B cell (primary cell): Measurements from ENCODE around the gene RNF126.
"Not testable (repeated sequence)": the region's sequence is repeated elsewhere in the genome, so short reads cannot be mapped to it uniquely, and the experiment has no call there.

ENCODE experiments used
- EZH2 ChIP-seq: IDR thresholded peaks from 2 replicates; pipeline ENCODE4 v1.6.1; 2012; ENCODE audit warnings: borderline replicate concordance, low read depth, mild to moderate bottlenecking, moderate library complexity, low read length; ENCODE audit not compliant: insufficient read depth, poor library complexity, severe bottlenecking
- TF ChIP-seq, protein P1 (sequence below): fragments of 200-600 bp; IDR thresholded peaks from one replicate; pipeline ENCODE4 v1.8.0; 2022; ENCODE audit warnings: antibody characterized with exemption, mild to moderate bottlenecking

DNA sequence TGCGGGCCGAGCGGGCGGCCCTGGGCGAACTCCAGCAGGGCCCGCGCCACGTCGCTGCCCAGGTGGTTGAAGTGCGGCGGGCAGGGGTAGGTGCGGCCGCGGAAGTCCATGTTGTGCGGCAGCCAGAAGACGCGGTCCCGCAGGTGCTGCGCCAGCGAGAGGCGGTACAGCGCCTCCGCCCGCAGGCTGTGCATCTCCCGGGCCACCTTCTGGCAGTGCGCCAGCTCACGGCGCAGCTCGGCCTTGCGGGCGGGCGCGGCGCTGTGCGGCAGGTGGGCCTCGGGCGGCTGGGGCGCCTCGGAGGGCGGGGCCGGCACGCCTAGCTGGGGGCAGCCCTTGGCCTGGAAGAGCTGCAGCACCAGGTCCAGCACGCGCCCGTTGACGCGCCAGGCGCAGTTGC, 41.8 kb downstream of the RNF126 start:
- TF ChIP-seq, protein P1, sequence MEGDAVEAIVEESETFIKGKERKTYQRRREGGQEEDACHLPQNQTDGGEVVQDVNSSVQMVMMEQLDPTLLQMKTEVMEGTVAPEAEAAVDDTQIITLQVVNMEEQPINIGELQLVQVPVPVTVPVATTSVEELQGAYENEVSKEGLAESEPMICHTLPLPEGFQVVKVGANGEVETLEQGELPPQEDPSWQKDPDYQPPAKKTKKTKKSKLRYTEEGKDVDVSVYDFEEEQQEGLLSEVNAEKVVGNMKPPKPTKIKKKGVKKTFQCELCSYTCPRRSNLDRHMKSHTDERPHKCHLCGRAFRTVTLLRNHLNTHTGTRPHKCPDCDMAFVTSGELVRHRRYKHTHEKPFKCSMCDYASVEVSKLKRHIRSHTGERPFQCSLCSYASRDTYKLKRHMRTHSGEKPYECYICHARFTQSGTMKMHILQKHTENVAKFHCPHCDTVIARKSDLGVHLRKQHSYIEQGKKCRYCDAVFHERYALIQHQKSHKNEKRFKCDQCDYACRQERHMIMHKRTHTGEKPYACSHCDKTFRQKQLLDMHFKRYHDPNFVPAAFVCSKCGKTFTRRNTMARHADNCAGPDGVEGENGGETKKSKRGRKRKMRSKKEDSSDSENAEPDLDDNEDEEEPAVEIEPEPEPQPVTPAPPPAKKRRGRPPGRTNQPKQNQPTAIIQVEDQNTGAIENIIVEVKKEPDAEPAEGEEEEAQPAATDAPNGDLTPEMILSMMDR, result not testable (repeated sequence)
- TF ChIP-seq EZH2, result not testable (repeated sequence)
